Cardiac septum (tissue), 1 donor: Measurements from ENCODE around the gene DUSP22. TPM values are rescaled to one million over a fixed set of nuclear protein-coding genes. Genes with fewer than 3 reads are reported as not detected.
"Not testable (repeated sequence)": the region's sequence is repeated elsewhere in the genome, so short reads cannot be mapped to it uniquely, and the experiment has no call there.

ENCODE experiments used
- DNase-seq: peaks from one replicate; pipeline ENCODE4 v3.0.0-alpha.2; 2020; ENCODE audit warnings: low spot score
- intact Hi-C: fragments of 100-400 bp; cut with DNase I; formaldehyde crosslinking; loops from one replicate; pipeline ENCODE4 v1.14.0; 2022
- long read RNA-seq: library from polyadenylated mRNA; unstranded; transcript quantifications from one replicate; pipeline ENCODE4 v2.0.0, GENCODE V29; 2021
- total RNA-seq: library from RNA; stranded (reverse); fragmentation: NEBNext Ultra II Directional; extraction: Animal tissue kit (Norgen Biotek cat#: 25700); gene quantifications from one replicate; pipeline ENCODE4 v1.2.1, GENCODE V29; 2021
- donor health status: DM: no; HTN: no; CAD: no.

DUSP22 gene, protein sequence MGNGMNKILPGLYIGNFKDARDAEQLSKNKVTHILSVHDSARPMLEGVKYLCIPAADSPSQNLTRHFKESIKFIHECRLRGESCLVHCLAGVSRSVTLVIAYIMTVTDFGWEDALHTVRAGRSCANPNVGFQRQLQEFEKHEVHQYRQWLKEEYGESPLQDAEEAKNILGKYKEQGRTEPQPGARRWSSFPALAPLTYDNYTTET
- 49.2 TPM for total RNA-seq
- long read RNA-seq, transcript DUSP22-202 (7 exons, 3,098 nt), result major isoform, 39 of 88 reads
- long read RNA-seq, transcript DUSP22-201 (8 exons, 1,485 nt), result minor isoform, 10 of 88 reads
- long read RNA-seq, transcript DUSP22-208 (6 exons, 1,166 nt), result minor isoform, 23 of 88 reads
- long read RNA-seq, partial matches to known transcripts, result 2 of 88 reads
- long read RNA-seq, other reads (novel, unspliced or antisense), result 13 of 88 reads

DNA sequence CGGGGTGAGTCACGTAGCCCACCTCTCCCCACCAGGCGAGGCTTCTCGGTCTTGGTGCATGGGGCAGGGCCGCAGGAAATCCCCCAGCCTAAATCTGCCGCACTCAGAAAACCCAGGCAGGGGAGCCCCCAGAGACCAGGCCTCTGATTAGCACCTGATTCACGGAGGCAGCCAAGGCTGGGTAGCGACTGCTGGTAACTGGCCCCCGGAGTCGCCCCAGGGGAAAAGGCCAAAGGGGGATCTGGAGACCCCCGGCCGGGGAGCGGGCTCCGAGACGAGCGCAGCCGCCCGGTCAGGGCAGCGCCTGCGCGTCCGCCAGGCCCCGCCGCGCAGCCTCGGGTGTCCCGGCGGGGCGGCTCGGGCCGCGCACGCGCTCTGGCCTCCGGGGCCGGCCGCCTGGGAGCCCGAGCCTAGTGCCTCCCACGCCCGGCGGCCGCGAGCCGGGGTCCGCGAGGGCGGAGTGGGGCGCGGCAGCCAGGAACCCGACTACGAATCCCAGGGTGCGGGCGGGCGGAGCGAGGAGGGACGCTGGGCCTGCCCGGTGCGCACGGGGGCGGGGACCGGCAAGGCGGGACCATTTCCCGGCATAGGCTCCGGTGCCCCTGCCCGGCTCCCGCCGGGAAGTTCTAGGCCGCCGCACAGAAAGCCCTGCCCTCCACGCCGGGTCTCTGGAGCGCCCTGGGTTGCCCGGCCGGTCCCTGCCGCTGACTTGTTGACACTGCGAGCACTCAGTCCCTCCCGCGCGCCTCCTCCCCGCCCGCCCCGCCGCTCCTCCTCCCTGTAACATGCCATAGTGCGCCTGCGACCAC is at the start of gene DUSP22:
Gene DUSP22, plus strand, starts transcription at position 791 of the 809 bp plus-strand sequence. CDS start 53 bp downstream, outside the sequence.
- peak; percentile 93 for DNase-seq
- intact Hi-C loops, result loop anchor here (1.0 to 5.0 kb wide), 3 partner anchors 40 to 210 kb away; no protein-coding TSS in a partner anchor

DNA sequence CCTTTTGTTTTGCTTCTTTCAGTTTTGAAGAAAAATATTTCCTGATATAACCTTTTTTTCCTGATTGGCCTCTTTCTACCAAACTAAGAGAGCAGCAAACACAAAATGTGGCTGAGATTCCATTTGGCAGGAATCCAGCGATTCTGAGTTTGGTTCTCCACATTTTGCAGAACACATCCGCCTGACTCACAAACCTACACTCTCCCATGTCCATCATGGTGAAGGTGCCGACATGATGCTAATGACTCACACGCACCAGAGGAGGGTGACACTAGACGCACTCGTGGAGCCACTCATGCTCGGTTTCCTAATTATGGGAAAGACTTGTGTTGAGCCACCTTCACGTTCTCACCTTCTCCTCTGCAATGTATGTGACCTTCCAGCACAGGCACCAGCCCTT is 45.9 kb upstream of the DUSP22 start:
- no peak for DNase-seq
- intact Hi-C loops, result no loop called here

DNA sequence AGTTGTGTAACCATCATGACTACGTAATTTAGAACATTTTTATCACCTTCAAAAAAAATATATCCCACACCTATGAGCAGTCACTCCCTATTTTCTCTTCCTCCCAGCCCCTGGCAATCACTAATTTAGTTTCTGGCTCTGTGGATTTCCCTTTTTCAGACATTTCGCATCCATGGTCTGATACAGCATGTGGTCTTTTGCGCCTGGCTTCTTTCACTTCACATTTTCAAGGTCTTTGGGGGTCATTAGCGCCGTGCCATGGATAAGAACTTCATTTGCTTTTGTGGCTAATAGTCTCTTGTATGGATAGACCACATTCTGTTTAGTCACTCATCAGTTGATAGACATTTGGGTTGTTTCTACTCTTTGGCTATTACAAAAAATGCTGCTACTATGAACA is 44.9 kb upstream of the DUSP22 start:
- intact Hi-C loops, result no loop called here
- DNase-seq, result no peak

DNA sequence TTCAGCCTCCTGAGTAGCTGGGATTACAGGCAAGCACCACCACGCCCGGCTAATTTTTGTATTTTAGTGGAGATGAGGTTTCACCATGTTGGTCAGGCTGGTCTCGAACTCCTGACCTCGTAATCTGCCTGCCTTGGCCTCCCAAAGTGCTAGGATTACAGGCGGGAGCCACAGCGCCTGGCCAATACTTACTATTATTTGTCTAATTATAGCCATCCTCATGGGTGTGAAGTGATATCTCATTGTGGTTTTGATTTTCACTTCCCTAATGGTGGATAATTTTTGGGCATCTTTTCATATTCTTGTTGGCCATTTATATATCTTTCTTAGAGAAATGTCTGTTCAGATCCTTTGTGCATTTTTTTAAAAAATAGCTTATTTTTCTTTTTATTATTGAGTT is 44.2 kb upstream of the DUSP22 start:
- DNase-seq, intact Hi-C loops: not testable (repeated sequence)

DNA sequence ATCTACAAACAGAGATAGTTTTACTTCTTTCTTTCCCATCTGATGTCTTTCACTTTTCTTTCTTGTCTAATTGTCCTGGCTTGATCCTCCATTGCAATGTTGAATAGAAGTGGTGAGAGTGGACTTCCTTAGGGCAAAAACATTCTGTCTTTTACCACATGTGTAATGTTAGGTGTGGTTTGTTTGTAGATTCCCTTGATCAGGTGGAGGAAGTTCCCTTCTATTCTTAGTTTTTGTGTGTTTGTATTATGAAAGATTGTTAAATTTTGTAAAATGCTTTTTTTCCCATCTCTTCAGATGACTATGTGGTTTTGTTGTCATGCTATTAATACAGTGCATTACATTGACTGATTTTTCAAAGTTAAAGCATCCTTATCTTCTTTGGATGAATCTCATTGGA is 41.6 kb upstream of the DUSP22 start:
- intact Hi-C loops, result no loop called here
- no peak for DNase-seq

DNA sequence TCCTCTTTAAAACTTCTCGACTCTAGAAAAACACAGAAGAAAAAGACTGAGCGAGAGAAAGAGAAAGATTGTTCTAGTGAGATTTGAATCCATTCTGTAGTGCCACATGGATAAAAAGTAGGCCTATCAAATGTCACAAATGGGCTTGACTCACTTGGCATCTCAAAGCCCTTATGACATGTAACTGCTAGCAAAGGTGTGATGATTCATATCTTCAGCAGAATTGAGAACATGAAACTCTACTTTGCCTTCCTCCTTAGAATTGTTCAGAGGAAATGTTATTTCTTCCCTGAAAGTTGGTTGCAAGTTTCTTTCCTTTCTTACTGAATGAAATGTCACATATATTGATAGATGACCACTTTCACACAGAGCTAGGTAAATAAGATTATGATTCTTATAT is 40.4 kb upstream of the DUSP22 start:
- intact Hi-C loops, result no loop called here
- no peak for DNase-seq

DNA sequence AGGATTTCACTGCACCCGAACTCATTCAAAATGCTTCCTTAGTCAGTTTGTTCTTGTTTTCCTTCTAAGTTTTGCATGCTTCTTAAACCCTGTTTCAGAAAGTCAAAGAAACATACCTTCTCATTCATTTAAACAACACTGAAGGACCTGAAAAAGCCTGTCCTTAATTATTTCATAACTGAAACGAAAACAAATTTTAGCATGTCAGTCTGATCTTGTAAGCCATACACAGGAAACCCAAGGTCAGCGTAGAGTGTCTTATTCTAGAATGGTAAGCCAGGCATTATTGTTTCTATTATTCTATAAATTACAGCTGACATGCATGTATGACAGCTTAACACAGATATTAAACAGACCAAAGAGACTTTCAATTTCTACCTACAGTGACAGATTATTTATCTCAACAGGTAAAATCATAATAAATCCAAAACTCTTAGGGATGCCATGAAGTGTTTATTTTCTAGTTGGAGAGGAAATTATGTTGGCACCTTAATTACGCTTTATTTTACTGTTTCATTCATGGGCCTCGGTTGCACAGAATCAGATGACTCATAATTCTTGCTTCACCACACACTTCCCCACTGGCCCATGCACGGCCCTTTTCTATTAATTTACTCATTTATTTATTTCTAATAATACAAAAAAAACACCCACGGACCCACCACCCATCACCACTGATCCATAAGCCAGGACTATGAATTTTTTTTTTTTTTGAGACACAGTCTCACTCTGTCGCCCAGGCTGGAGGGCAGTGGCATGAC is 39.3 kb upstream of the DUSP22 start:
- no peak for DNase-seq
- intact Hi-C loops, result no loop called here

DNA sequence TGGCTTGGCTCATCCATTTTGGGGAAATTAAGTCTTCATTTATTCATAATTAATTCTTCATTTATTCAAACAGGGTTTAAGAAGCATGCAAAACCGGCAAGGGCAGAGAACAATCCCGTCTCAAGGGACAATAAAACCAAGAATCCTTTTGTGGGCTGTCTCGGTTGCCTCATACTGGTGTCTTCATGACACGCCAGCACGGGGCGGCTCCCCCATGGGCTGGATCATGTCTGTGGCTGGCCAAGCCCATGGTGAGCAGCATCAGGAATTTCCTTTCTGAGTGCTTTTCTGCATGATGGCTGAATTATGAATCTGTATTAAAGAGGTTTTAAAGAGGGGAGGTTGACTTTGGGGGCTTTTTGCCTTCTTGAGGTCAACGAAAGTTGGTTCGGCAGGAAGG is 38.3 kb upstream of the DUSP22 start:
- intact Hi-C loops, result no loop called here
- DNase-seq, result no peak

DNA sequence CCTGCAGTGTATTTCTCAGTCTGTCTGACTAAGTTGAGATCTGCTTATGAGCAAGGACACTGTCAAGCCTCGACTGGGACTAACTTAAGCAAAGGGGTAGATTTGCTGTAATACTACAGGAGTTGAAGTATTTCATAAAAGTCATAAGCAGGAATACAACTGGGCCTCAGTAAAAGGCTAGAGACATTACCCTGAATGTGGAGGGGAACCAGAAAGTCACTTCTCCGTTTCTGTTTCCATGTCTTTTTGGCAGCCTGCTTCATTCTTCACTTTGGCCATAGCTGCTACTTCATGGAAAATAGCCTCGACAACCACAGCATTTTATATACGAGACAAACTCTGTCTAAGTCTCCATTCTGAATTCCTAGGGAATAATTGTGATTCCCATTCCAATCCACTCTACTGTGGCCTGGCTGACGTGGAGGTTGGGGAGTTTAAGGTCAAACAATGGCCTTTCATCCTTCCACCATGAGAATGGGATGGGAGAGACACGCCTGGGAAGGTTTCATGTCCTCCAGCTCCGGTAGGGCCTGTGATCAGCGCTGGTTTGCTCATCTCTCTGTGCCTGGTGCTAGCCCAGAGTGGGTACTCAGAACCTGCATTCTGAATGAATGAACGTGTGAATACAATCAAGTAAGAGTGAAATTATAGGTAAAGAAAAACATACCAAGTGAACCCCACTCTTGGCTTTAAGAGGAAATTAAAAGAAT is 37.1 kb upstream of the DUSP22 start:
- intact Hi-C loops, result no loop called here
- DNase-seq, result no peak

GRCh38 chr6:255751-256083 is 36.6 kb upstream of the DUSP22 start:
- intact Hi-C loops, result no loop called here
- no peak for DNase-seq

GRCh38 chr6:256169-256568 is 36.1 kb upstream of the DUSP22 start:
- no peak for DNase-seq
- intact Hi-C loops, result no loop called here

- intact Hi-C loops, result no loop called here
- DNase-seq, result no peak
Measured at GRCh38 chr6:257031-257725, 35.1 kb upstream of the DUSP22 start.

DNA sequence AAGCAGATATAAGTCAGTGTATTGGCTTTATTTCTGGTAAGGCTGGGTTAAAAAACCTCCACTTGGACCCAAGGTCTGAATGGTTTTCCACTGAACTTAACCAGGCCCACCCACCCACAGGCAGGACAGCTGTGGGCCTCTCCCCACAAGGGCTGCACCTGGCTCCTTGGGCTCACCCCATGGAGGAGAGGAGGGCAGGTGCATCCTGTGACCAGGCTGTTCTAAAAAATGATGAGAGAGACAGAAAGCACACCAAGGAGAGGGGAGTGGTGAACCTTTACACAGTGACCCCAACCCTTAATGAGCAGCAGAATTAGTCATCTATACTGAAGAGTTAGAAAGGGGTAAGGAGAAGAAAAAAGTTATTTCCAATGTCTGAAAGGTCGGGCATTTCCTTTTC is 34.5 kb upstream of the DUSP22 start:
- DNase-seq, result no peak
- intact Hi-C loops, result no loop called here

- DNase-seq, result no peak
- intact Hi-C loops, result no loop called here
Measured at GRCh38 chr6:259316-259715, 33.0 kb upstream of the DUSP22 start.

DNA sequence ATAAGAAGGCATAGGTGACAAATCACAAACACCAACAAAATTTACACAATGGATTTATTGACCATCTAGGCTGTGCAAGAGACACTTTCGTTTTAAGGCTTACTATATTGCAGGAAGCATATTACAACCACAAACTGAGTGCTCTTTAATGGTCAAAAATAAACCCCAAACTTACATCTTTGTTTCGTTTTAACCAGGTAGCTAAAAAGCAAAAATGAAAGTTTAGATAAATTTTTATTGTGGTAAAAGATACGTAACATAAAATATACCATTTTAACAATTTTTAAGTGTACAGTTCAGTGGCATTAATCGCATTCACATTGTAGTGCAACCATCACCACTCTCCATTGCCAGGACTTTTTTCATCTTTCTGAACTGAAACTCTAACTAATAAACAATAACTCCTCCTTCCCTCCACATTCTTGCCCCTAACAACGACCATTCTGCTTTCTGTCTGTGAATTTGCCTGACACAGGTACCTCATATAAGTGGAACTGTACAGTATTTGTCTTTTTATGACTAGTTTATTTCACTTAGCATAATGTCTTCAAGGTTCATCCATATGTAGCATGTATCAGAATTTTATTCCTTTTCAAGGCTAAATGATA is 32.3 kb upstream of the DUSP22 start:
- DNase-seq, result no peak
- intact Hi-C loops, result no loop called here

- DNase-seq, result no peak
- intact Hi-C loops, result no loop called here
Measured at GRCh38 chr6:264626-265025, 27.7 kb upstream of the DUSP22 start.

DNA sequence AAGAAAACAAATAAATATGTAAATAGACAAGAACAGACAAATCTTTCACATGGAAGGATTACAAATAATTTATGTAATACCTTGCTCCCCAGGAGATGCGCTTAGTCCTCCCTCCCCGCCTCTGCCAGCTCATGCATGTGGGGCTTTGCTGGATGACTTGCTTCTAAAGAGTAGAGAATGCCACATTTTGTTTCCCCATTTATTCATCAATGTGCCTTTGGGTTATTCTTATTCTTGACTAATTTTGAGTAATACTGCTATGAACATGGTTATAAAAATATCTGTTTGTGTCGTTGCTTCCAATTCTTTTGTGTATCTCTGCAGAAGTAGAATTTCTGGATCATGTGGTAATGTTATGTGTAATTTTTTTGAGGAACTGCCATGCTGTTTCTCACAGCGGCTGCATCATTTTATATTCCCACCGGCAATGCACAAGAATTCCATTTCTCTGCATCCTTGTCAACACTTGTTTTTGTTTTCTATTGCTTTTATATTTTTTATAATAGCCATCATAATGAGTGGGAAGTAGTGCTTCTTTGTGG is 23.8 kb upstream of the DUSP22 start:
- intact Hi-C loops, result no loop called here

GRCh38 chr6:273551-274058 is 18.7 kb upstream of the DUSP22 start:
- DNase-seq, result no peak
- intact Hi-C loops, result no loop called here

More for the DNA sequence above, 23.8 kb upstream of the DUSP22 start:
- no peak for DNase-seq
